ENCODE data around the gene NHLH2. TPM values are rescaled to one million over a fixed set of nuclear protein-coding genes. Genes with fewer than 3 reads are reported as not detected.

Gene NHLH2
- total RNA-seq, 2 donors from 2014 or later, result not detected

DNA sequence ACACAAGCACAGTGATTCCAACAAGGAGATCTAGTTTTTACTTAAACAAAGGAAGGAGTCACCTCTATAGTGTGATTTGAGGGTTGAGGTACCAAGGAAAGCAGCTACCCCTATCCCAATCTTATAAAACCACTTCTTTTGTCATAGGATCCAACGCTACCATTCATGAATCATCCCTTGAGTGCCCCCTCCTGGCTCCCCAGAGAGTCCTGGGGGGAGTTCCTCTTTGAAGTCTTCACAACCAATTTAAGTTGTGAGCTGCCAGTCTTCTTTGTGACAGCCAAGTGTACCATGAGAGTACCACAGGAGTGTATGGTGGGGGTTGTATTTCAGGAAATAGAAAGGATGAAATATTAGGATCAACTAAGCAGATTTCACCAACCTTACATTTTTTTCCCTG is 39.1 kb upstream of the NHLH2 start:
- Histone ChIP-seq H3K36me3 (no peaks in the 10 kb centered on the region), H3K27ac (no peak overlapping the region), H3K4me1 (no peaks in the 10 kb centered on the region), H3K9ac (ENCODE audit: low read depth in 2 of 2, low read length in 2 of 2) (no peak overlapping the region), H3K9me3 (no peaks in the 10 kb centered on the region), H3K4me3 (no peak overlapping the region), H3K27me3 (no peaks in the 10 kb centered on the region)
- intact Hi-C loops (cut with DNase I), result no loop called here
- no peak for DNase-seq
- TF ChIP-seq, protein P1, sequence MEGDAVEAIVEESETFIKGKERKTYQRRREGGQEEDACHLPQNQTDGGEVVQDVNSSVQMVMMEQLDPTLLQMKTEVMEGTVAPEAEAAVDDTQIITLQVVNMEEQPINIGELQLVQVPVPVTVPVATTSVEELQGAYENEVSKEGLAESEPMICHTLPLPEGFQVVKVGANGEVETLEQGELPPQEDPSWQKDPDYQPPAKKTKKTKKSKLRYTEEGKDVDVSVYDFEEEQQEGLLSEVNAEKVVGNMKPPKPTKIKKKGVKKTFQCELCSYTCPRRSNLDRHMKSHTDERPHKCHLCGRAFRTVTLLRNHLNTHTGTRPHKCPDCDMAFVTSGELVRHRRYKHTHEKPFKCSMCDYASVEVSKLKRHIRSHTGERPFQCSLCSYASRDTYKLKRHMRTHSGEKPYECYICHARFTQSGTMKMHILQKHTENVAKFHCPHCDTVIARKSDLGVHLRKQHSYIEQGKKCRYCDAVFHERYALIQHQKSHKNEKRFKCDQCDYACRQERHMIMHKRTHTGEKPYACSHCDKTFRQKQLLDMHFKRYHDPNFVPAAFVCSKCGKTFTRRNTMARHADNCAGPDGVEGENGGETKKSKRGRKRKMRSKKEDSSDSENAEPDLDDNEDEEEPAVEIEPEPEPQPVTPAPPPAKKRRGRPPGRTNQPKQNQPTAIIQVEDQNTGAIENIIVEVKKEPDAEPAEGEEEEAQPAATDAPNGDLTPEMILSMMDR (IDR thresholded peaks at IDR 0.05), result no peak

DNA sequence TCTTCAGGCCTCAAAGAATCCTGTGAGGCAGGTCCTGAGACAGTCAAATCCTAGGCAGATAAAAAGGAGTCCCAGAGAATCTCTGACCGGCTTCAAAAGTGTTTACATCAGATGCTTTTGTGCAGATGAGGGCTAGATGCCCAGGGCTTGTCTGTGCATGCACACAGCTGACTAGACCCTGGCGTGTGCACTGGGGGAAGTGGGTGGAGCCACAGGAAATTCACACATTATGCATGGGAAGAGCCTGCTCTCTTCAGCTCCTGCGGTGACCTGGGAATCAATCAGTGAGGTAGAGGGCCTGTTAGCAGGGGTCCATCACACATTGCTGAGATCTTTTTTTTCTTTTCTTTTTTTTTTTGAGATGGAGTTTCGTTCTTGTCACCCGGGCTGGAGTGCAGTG is 36.6 kb upstream of the NHLH2 start:
- TF ChIP-seq, protein P1 (IDR thresholded peaks at IDR 0.05), result no peak
- intact Hi-C loops (cut with DNase I), result no loop called here
- no peak overlapping the region for H3K27ac ChIP-seq
- no peaks in the 10 kb centered on the region for H3K27me3 ChIP-seq
- no peak for DNase-seq
- no peaks in the 10 kb centered on the region for H3K36me3 ChIP-seq
- no peak overlapping the region for H3K4me3 ChIP-seq
- H3K4me1 ChIP-seq, result no peaks in the 10 kb centered on the region
- no peaks in the 10 kb centered on the region for H3K9me3 ChIP-seq
- H3K9ac ChIP-seq (ENCODE audit: low read depth in 2 of 2, low read length in 2 of 2), result no peak overlapping the region

DNA sequence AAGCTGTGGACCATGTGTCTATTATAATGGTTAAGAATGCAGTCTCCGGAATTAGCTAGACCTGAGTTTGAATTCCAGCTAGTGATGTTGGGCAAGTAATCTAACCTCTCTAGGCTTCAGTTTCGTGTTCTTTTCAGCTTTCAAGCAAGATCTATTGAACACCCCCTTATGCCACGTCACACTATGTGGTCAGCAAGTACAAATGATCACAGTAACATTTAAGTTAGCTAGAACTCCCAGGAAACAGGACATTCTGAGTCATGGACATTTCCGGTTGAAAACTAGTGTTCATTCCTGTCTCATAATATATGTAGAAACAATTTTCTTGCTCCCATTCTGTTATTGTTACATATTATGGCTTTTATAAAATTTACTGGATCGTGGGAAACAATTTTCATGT is 34.0 kb upstream of the NHLH2 start:
- H3K9ac ChIP-seq (ENCODE audit: low read depth in 2 of 2, low read length in 2 of 2), result no peak overlapping the region
- no peak for DNase-seq
- no peaks in the 10 kb centered on the region for H3K36me3 ChIP-seq
- TF ChIP-seq, protein P1 (IDR thresholded peaks at IDR 0.05), result no peak
- H3K27ac ChIP-seq, result no peak overlapping the region
- H3K4me1 ChIP-seq, result no peaks in the 10 kb centered on the region
- intact Hi-C loops (cut with DNase I), result no loop called here
- H3K4me3 ChIP-seq, result no peak overlapping the region
- no peaks in the 10 kb centered on the region for H3K9me3 ChIP-seq
- no peaks in the 10 kb centered on the region for H3K27me3 ChIP-seq

DNA sequence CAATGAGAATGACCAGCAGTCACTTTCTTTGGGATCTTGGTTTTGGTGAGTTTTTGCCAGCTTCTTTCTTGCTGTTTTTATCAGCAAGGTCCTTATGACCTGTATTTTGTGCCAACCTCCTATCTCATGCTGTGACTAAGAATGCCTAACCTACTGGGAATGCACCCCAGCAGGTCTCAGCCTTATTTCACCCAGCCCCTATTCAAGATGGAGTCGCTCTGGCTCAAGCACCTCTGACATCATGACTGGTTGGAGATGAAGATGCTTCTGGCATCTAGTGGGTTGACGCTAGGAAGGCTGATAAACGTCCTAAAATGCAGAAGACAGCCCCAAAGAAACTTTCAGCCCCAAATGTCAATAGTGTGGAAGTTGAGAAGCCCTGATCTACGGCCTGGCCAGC is 33.6 kb upstream of the NHLH2 start:
- intact Hi-C loops (cut with DNase I), result no loop called here
- Histone ChIP-seq H3K4me3 (no peak overlapping the region), H3K27ac (no peak overlapping the region), H3K27me3 (no peaks in the 10 kb centered on the region), H3K36me3 (no peaks in the 10 kb centered on the region), H3K4me1 (no peaks in the 10 kb centered on the region), H3K9me3 (no peaks in the 10 kb centered on the region), H3K9ac (ENCODE audit: low read depth in 2 of 2, low read length in 2 of 2) (no peak overlapping the region)
- TF ChIP-seq, protein P1 (IDR thresholded peaks at IDR 0.05), result no peak
- no peak for DNase-seq

DNA sequence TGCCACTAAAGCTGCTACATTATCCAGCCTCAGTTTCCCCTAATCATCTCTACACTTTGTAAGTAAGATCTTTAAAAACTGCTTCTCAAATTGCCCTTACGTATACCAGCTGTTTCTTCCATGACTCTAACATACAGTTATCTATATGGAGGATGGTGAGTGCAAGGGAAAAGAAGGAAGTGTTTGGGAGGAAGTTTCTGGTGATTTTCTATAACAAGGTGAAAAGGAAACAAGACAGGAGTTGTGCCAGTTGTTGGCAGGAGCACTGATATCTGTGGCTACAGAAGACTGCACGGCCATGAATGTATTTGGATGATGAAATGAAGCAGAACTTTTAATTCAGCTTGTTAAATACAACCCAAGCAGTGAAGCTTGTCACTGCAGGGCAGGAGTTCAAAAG is 32.3 kb upstream of the NHLH2 start:
- H3K9ac ChIP-seq (ENCODE audit: low read depth in 2 of 2, low read length in 2 of 2), result no peak overlapping the region
- intact Hi-C loops (cut with DNase I), result no loop called here
- no peaks in the 10 kb centered on the region for H3K36me3 ChIP-seq
- H3K27ac ChIP-seq, result no peak overlapping the region
- H3K27me3 ChIP-seq, result no peaks in the 10 kb centered on the region
- H3K4me3 ChIP-seq, result no peak overlapping the region
- no peak for DNase-seq
- H3K9me3 ChIP-seq, result no peaks in the 10 kb centered on the region
- H3K4me1 ChIP-seq, result no peaks in the 10 kb centered on the region
- TF ChIP-seq, protein P1 (IDR thresholded peaks at IDR 0.05), result no peak

DNA sequence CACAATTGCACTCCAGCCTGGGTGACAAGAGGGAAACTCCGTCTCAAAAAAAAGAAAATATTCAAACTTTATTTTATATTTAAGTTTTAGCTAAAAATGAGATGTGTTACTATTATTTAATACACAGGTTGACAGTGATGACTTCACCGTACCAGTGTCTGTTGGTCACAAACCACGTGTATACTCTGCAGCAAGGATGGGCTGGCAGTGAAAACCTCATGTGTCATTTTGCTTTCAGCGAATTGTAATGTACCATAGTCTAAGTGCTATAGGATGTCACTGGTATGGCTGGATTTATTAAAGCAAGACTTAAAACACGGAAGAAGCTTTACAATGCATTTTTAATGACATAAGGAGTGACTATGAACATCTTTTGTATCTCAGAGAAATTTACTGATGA is 28.1 kb upstream of the NHLH2 start:
- intact Hi-C loops (cut with DNase I), result no loop called here
- no peaks in the 10 kb centered on the region for H3K27me3 ChIP-seq
- H3K4me1 ChIP-seq, result no peaks in the 10 kb centered on the region
- H3K9me3 ChIP-seq, result no peaks in the 10 kb centered on the region
- H3K4me3 ChIP-seq, result no peak overlapping the region
- TF ChIP-seq, protein P1 (IDR thresholded peaks at IDR 0.05), result no peak
- DNase-seq, result no peak
- no peak overlapping the region for H3K27ac ChIP-seq
- no peaks in the 10 kb centered on the region for H3K36me3 ChIP-seq
- H3K9ac ChIP-seq (ENCODE audit: low read depth in 2 of 2, low read length in 2 of 2), result no peak overlapping the region

All from colonic mucosa (tissue), 4 donors.